Activated CD4-positive, alpha-beta T cell treated with anti-CD3 and anti-CD28 coated beads for 48 hours (primary cell): ENCODE results near the gene CYB5R4.
"Not testable (repeated sequence)": the region's sequence is repeated elsewhere in the genome, so short reads cannot be mapped to it uniquely, and the experiment has no call there.

Experiments used
- DNase-seq: peaks from one replicate; pipeline ENCODE4 v3.0.0-alpha.2; 2020

The CYB5R4 gene

GRCh38 chr6:83867043-83867442, 7.6 kb downstream of the CYB5R4 start:
- no peak for DNase-seq

DNA sequence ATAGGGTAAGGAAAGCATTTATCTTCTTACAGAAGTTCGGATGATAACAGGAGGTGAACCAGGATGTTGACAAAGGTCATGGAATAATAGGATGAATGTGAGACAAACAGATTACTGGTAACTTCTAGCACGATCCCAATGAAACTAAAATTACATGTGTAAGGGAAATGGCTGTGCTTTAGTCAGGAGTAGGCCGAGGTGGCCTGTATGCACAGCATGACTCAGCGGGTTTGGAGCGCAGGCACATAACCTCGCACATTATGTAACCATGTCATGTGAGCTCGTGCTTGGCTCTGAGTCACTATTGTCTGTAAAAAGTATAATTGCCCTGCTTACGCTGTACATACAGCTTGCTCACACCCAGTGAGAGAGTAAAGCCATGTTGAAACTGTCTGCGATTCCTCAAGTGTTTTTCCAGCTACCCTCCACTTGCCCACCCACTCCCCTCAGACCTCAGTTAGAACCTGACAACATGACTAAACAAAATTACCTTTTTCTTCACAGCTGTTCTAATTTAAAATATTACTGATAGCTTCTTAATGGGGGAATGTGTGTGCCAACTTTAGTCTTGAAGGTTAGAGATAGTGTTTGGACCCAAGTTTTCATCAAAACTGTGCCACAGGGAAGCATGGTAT, 8.2 kb downstream of the CYB5R4 start:
- DNase-seq: peak; percentile 44

DNA sequence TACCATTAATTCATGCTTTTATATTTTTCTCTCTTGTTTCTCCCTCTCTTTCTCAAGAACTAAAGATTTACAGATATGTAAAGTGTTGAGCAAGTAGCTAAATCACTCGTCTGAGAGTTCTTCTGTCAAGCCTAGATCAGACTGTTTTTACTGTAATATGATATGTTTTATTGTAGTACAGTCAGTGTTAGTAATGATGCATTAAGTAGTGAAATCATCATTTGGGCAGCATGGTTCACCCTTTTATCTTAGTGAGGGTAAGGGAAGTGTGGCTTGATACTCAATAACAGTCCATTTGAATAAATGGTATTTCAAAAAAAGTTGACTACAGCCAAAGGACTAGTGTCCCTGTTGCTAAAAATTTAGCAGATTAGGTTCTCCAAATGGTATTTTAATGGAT, 9.2 kb downstream of the CYB5R4 start:
- DNase-seq: no peak

DNA sequence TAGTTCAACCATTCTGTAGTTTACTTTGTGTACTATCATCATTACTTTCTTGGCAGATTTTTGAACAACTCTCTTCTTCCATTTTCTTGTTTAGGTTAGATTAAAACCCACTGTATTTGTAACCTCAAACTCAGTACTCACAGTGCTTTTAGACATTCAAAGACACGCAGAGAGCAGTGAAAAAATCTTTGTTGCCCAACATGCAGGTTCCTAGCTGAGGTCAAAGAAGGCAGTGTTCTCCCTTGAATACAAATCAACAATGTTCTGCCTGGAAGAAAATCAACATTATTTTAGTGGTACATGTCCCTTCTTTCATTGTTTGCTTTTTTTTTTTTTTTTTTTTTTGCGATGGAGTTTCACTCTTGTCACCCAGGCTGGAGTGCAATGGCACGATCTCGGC, 11.2 kb downstream of the CYB5R4 start:
- DNase-seq: no peak

GRCh38 chr6:83872386-83873118, 13.1 kb downstream of the CYB5R4 start:
- DNase-seq: no peak

DNA sequence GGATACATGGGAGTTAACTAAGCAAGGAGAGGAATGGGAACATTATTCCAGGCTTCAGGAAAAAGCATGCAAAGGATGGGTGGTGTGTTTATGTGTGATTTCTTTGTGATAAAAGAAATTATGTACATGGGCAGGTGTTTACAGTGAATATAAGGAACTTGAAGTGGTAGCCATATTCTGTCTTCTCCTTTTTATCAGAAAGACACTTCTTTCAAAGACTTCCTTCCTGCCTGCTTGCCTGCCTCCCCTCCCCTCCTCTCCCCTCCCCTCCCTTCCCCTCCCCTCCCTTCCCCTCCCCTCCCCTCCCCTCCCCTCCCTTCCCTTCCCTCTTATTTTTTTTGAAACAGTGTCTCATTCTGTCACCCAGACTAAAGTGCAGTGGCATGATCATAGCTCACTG, 14.4 kb downstream of the CYB5R4 start:
- DNase-seq: no peak

DNA sequence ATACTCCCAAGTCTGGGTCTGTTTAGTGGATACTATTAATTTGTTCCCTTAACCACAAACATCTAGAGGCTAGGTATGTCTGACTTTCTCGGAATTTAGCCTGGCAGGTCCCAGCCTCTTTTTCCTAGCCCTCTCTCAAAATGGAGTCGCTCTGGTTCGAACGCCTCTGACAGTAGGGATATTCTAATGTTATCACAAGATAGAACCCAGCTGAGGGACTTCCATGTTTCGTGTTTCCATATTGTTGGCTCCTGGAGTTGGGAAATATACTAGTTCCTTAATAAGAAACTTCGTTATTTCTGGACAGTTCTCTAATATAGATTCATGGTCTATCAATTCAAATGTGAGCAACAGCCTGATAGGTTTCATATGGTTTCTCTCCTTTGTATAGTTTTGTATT, 16.4 kb downstream of the CYB5R4 start:
- no peak for DNase-seq

DNA sequence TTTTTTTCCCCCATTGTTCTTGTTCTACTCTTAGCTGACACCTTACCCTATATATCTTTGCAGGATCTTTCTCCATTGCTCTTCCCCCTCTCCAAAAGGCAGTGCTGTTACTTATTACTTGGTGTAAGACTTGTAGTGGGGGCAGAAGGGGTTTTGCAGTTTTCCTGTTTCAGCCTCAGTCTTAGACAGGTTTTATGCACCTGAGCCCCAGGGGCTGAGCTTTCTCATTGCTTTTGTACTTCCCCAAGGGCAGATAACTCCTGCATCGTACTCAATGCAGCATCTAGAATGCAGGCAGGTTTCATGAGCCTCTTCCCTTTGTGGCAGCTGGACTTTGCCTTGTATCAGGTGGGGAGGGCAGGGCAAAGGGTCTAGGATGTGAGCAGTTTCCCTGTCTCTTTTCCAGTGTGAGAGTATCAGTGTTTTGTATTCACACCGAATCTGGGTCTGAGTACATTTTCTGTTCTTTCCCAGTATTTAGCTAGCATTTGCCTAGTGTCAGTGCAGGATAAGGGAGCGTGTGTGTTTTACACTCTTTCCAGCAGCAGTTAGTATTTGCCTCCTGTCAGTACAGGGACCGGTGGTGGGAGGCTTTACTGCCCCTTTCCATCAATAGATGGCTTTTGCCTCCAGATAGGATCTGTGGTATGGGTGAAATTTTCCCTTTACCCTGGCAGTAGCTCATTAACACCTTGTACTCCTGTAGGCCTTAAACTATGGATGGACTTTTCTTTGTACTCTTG, 19.6 kb downstream of the CYB5R4 start:
- DNase-seq: no peak

- DNase-seq: no peak
These were observed 20.3 kb downstream of the CYB5R4 start for GRCh38 chr6:83879746-83880145.

DNA sequence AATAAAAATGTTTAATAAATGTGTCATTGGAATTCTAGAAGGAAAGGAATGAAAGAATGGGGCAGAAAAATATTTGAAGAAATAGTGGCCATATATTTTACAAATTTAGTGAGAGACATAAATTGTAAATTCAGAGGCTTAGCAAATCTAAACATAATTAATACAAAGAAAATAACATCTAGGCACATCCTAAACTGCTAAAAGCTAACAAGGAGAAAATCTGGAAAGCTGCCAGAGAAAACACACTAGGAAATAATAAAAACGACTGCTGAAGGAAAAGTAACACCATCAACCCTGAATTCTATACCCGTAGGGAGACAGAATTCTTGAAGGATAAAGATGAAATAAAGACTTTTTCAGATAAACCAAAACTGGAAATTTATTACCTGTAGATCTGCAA, 23.8 kb downstream of the CYB5R4 start:
- no peak for DNase-seq

DNA sequence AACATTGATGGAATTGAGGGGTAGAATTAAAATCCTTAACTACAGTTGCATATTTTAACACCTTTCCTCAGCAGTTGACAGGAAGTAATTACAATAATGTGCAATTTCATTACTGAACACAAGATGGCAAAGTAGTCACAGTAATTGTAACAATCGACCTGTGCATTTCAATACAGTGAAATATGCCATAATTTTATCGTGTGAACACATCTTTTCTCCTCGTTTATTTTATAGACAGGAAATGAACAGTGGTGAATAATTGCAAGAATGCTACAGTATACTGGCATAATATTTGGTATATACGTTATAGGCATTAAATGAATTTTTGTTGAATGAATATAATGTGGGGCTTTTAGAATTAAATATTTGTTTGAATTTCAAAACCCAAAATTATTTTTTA, 25.0 kb downstream of the CYB5R4 start:
- DNase-seq: no peak

DNA sequence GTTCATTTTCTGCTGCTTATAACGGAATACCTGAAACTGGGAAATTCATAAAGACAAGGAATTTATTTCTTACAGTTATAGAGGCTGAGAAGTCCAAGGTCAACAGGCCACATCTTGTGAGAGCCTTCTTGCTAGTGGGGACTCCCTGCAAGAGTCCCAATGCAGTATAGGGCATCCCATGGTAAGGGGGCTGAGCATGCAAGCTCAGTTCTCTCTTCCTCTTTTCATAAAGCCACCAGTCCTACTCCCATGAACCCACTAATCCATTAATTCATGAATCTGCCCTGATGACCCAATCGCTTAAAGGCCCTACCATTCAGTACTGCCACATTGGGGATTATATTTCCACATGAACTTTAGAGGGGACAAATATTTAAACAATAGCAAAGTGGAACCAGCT, 26.5 kb downstream of the CYB5R4 start:
- no peak for DNase-seq

- no peak for DNase-seq
These were observed 30.1 kb downstream of the CYB5R4 start for GRCh38 chr6:83889621-83890020.

DNA sequence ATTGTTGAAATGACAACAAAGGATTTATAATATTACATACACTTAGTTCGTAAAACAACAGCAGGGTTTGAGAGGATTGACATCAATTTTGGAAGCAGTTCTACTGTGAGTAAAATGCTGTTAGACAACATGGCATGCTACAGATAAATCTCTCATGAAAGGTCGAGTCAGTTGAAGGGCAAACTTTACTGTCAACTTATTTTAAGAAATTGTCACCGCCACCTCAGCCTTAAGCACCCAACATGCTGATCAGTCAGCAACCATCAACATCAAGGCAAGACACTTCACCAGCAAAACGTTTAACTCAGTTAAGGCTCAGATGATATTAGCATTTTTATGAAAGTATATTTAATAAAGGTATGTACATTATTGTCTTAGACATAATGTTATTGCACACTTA, 31.0 kb downstream of the CYB5R4 start:
- DNase-seq: no peak

- no peak for DNase-seq
These were observed 32.1 kb downstream of the CYB5R4 start for GRCh38 chr6:83891586-83891985.

- DNase-seq: no peak
These were observed 33.5 kb downstream of the CYB5R4 start for GRCh38 chr6:83893024-83893423.

DNA sequence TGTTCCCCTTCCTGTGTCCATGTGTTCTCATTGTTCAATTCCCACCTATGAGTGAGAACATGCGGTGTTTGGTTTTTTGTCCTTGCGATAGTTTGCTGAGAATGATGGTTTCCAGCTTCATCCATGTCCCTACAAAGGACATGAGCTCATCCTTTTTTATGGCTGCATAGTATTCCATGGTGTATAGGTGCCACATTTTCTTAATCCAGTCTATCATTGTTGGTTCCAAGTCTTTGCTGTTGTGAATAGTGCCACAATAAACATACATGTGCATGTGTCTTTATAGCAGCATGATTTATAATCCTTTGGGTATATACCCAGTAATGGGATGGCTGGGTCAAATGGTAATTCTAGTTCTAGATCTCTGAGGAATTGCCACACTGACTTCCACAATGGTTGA, 37.6 kb downstream of the CYB5R4 start:
- DNase-seq: not testable (repeated sequence)

GRCh38 chr6:83901624-83902023, 42.1 kb downstream of the CYB5R4 start:
- no peak for DNase-seq

DNA sequence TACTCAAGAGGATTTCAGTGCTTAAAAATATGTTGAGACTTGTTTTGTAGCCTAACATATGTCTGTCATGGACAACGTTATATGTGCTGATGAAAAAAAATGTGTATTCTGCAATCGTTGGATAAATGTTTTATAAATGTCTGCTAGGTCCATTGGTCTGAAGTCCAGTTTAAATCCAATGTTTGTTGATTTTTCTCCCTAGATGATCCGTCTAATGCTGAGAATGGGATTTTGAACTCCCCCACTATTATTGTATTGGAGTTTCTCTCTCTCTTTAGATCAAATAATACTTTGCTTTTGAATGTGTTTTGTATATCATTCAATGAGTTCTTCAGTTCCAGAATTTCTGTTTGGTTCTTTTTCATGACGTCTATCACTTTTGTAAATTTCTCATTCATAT, 44.9 kb downstream of the CYB5R4 start:
- no peak for DNase-seq

- no peak for DNase-seq
These were observed 46.2 kb downstream of the CYB5R4 start for GRCh38 chr6:83905648-83906047.

- not testable (repeated sequence) for DNase-seq
These were observed 48.3 kb downstream of the CYB5R4 start for GRCh38 chr6:83907623-83908390.

- DNase-seq: no peak
These were observed 49.3 kb downstream of the CYB5R4 start for GRCh38 chr6:83908813-83909212.

DNA sequence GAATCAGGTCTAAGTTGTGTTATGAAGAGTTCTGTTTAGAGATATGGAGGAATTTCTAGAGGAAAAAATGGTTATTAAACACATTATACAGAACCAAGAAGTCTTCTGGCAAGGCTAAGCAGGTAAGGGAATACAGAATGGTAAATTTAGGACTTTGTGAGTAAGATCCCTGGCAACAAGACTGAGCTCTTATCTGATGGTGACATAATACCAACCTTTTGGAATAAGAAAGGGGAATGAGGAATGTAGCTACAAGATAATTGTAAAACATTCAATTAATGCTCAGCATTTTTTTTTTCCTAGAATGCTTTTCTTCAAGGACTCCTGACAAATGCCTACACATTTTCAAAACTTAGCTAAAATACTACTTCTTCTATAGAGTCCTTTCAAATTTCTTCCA, 51.8 kb downstream of the CYB5R4 start:
- no peak for DNase-seq
